Muscle of leg (tissue), 11 donors: ENCODE results near the gene TRAPPC1. TPM values are rescaled to one million over a fixed set of nuclear protein-coding genes. Genes with fewer than 3 reads are reported as not detected.
"Not testable (repeated sequence)": the region's sequence is repeated elsewhere in the genome, so short reads cannot be mapped to it uniquely, and the experiment has no call there.

ENCODE experiments used
- DNase-seq: peaks from one replicate; pipeline ENCODE4 v3.0.0; 2013
- H3K27ac ChIP-seq: one replicate; pipeline ENCODE4 v1.5.1; 2013; ENCODE audit warnings: mild to moderate bottlenecking, low read length, control low read depth
- H3K27me3 ChIP-seq: one replicate; pipeline ENCODE4 v1.6.1; 2013; ENCODE audit warnings: low read length; ENCODE audit not compliant: control insufficient read depth, insufficient read depth
- H3K36me3 ChIP-seq: one replicate; pipeline ENCODE4 v1.6.1; 2013; ENCODE audit warnings: low read length; ENCODE audit not compliant: control insufficient read depth, insufficient read depth
- H3K4me1 ChIP-seq: one replicate; pipeline ENCODE4 v1.6.1; 2013; ENCODE audit warnings: low read length; ENCODE audit not compliant: control insufficient read depth, insufficient read depth
- H3K4me3 ChIP-seq: one replicate; pipeline ENCODE4 v1.5.1; 2013; ENCODE audit warnings: low read length, control low read depth
- H3K9me3 ChIP-seq: replicated peaks from 2 replicates; pipeline ENCODE4 v1.6.1; 2013; ENCODE audit warnings: low read depth, low read length; ENCODE audit not compliant: control insufficient read depth
- WGBS: methylation state at CpG from one replicate; pipeline ENCODE4 v1.1.5; 2013; ENCODE audit warnings: missing lambda C conversion rate; ENCODE audit not compliant: insufficient coverage; 5-methylcytosine and 5-hydroxymethylcytosine counted together
- polyA plus RNA-seq, 8 donors: library from polyadenylated mRNA; unstranded; fragments of 120-200 nt; gene quantifications; one replicate each; pipeline versions ENCODE4 v1.2.1 to v1.2.3, GENCODE V29; 2013; ENCODE audit warnings: inconsistent platforms in 1 of 8, low replicate concordance in 1 of 8; ENCODE audit not compliant: insufficient read length in 8 of 8, insufficient read depth in 1 of 8
- total RNA-seq: library from RNA; stranded (reverse); fragments of 120-200 nt; gene quantifications from one replicate; pipeline ENCODE4 v1.2.4, GENCODE V29; 2013

TRAPPC1 gene
- total and polyA plus RNA-seq, 9 donors = 14.3 to 107 (median 99.2) TPM

- DNase-seq = no peak
- H3K36me3 ChIP-seq = no peaks in the 10 kb centered on the region
- no peak overlapping the region for H3K27ac ChIP-seq
- peaks cover 2% of the 10 kb centered on the region for H3K27me3 ChIP-seq
- H3K4me3 ChIP-seq = no peak overlapping the region
- H3K9me3 ChIP-seq = no peaks in the 10 kb centered on the region
- WGBS = no CpG with 5 or more reads among the region's 2 CpGs
- no peaks in the 10 kb centered on the region for H3K4me1 ChIP-seq
Measured at GRCh38 chr17:7961421-7961820, 29.7 kb upstream of the TRAPPC1 start.

GRCh38 chr17:7959503-7960253 is 27.9 kb upstream of the TRAPPC1 start:
- H3K36me3 ChIP-seq = no peaks in the 10 kb centered on the region
- peaks cover 2% of the 10 kb centered on the region for H3K27me3 ChIP-seq
- no peak overlapping the region for H3K27ac ChIP-seq
- DNase-seq = no peak
- no peak overlapping the region for H3K4me3 ChIP-seq
- no peaks in the 10 kb centered on the region for H3K9me3 ChIP-seq
- 94% methylated on average over 6 of the region's 9 CpGs for WGBS
- H3K4me1 ChIP-seq = no peaks in the 10 kb centered on the region

GRCh38 chr17:7956228-7956965 is 24.7 kb upstream of the TRAPPC1 start:
- Histone ChIP-seq H3K27me3 (no peaks in the 10 kb centered on the region), H3K36me3 (no peaks in the 10 kb centered on the region), H3K9me3 (no peaks in the 10 kb centered on the region), H3K27ac (no peak overlapping the region), H3K4me3 (no peak overlapping the region), H3K4me1 (no peaks in the 10 kb centered on the region)
- 100% methylated on average over 1 of the region's 11 CpGs for WGBS
- peak; percentile 75 for DNase-seq

- no peaks in the 10 kb centered on the region for H3K9me3 ChIP-seq
- H3K4me1 ChIP-seq = no peaks in the 10 kb centered on the region
- no peak overlapping the region for H3K27ac ChIP-seq
- no peak for DNase-seq
- no peaks in the 10 kb centered on the region for H3K36me3 ChIP-seq
- H3K4me3 ChIP-seq = no peak overlapping the region
- no peaks in the 10 kb centered on the region for H3K27me3 ChIP-seq
- WGBS = 55% methylated on average over 8 of the region's 13 CpGs
Measured at GRCh38 chr17:7955414-7956227, 23.9 kb upstream of the TRAPPC1 start.

- not testable (repeated sequence) for H3K4me3 ChIP-seq, H3K4me1 ChIP-seq
- 94% methylated on average over 13 of the region's 13 CpGs for WGBS
Measured at GRCh38 chr17:7953266-7953665, 21.5 kb upstream of the TRAPPC1 start.

GRCh38 chr17:7951143-7951792 is 19.5 kb upstream of the TRAPPC1 start:
- DNase-seq = no peak
- Histone ChIP-seq H3K27me3 (no peaks in the 10 kb centered on the region), H3K4me3 (no peak overlapping the region), H3K9me3 (no peaks in the 10 kb centered on the region), H3K4me1 (no peaks in the 10 kb centered on the region), H3K36me3 (peaks cover 27% of the 10 kb centered on the region), H3K27ac (no peak overlapping the region)
- 85% methylated on average over 2 of the region's 5 CpGs for WGBS

More at GRCh38 chr17:7953266-7953665, 21.5 kb upstream of the TRAPPC1 start:
- H3K36me3 ChIP-seq, H3K27me3 ChIP-seq, H3K9me3 ChIP-seq, H3K27ac ChIP-seq, DNase-seq: not testable (repeated sequence)

GRCh38 chr17:7950578-7950977 is 18.8 kb upstream of the TRAPPC1 start:
- peaks cover 34% of the 10 kb centered on the region for H3K36me3 ChIP-seq
- H3K9me3 ChIP-seq = no peaks in the 10 kb centered on the region

GRCh38 chr17:7947651-7948050 is 15.9 kb upstream of the TRAPPC1 start:
- H3K27me3 ChIP-seq = no peaks in the 10 kb centered on the region
- WGBS = 89% methylated on average over 5 of the region's 5 CpGs
- H3K4me3 ChIP-seq = no peak overlapping the region
- peaks cover 58% of the 10 kb centered on the region for H3K36me3 ChIP-seq
- DNase-seq = no peak
- peaks cover 9% of the 10 kb centered on the region for H3K4me1 ChIP-seq
- no peak overlapping the region for H3K27ac ChIP-seq
- no peaks in the 10 kb centered on the region for H3K9me3 ChIP-seq

More at GRCh38 chr17:7950578-7950977, 18.8 kb upstream of the TRAPPC1 start:
- WGBS = no CpG with 5 or more reads among the region's 3 CpGs
- H3K4me1 ChIP-seq = no peaks in the 10 kb centered on the region
- H3K27ac ChIP-seq = no peak overlapping the region
- no peak for DNase-seq
- no peaks in the 10 kb centered on the region for H3K27me3 ChIP-seq
- H3K4me3 ChIP-seq = no peak overlapping the region

GRCh38 chr17:7946441-7946840 is 14.7 kb upstream of the TRAPPC1 start:
- H3K27me3 ChIP-seq = no peaks in the 10 kb centered on the region
- no peak overlapping the region for H3K4me3 ChIP-seq
- peaks cover 9% of the 10 kb centered on the region for H3K4me1 ChIP-seq
- no peak for DNase-seq
- H3K9me3 ChIP-seq = no peaks in the 10 kb centered on the region
- peaks cover 61% of the 10 kb centered on the region for H3K36me3 ChIP-seq
- H3K27ac ChIP-seq = no peak overlapping the region
- WGBS = no CpG with 5 or more reads among the region's 5 CpGs
